Ramos (cell line): ENCODE measurements around the gene GON4L.
"Not testable (repeated sequence)": the region's sequence is repeated elsewhere in the genome, so short reads cannot be mapped to it uniquely, and the experiment has no call there.

Experiments used
- in situ Hi-C: fragments of 300-500 bp; cut with MboI; formaldehyde crosslinking; loops from one replicate; pipeline ENCODE4 v1.14.3; 2022; ENCODE audit warnings: low sequenced_read_pairs; ENCODE audit not compliant: unreplicated experiment

Gene GON4L

DNA sequence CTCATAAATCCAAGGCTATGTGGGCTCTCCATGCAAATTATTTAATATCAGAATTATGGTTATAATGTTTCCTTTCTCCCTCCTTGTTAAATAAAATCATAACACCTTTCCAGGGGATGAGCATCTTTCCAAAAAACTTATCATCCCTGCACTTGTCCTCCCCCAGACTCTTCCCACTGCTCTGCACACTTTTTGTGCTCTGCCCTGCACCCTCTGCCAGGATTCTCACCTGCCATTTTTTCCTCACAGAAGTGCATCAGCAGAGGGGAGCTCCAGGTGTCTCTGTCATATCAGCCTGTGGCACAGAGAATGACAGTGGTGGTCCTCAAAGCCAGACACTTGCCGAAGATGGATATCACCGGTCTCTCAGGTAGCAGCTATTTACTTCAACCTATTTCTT, 23.2 kb upstream of the GON4L start:
- in situ Hi-C loops: no loop called here

DNA sequence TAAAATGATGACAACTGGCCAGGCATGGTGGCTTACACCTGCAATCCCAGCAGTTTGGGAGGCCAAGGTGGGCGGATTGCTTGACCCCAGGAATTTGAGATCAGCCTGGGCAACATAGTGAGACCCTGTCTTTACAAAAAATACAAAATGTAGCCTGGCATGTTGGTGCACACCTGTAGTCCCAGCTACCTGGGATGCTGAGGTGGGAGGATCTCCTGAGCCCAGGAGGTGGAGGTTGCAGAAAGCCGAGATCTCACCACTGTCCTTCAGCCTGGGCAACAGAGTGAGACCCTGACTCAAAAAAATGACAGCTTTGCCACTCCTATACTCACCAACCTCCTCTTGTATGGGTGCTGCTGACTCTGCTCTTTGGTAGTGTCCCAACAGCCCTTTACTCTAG, 20.9 kb upstream of the GON4L start:
- in situ Hi-C loops: no loop called here

DNA sequence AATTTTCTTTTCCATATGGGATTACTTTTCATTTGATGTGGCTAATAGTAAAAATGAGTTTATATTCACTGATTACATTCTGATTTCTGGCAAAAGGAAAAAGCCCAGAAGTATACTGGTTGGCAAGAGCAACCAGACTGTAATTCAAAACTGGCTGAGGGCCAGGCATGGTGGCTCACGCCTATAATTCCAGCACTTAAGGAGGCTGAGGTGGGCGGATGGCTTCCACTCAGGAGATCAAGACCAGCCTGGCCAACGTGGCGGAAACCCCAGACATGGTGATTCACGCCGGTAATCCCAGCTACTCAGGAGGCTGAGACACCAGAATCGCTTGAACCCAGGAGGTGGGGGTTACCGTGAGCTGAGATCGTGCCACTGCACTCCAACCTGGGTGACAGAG, 16.8 kb upstream of the GON4L start:
- in situ Hi-C loops: no loop called here

DNA sequence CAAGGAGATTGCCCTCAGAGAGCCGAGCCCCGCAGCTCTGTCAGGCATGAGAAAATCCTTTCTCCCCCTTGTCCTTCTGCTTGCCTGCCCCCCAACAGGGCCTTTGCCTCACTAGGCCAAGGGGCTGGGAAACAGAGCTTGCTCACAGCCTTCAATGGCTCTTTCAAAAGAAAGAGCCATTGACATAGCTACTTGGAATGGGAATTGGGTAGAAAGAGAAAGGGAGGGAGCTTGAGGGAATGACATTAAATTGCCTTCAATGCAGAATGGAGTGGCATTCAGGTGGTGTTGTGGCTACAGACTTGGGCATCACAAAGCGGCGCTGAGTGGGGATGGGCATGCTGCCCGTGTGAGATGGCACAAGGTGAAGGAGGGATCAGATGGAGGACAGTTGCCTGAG, 15.5 kb upstream of the GON4L start:
- in situ Hi-C loops: no loop called here

DNA sequence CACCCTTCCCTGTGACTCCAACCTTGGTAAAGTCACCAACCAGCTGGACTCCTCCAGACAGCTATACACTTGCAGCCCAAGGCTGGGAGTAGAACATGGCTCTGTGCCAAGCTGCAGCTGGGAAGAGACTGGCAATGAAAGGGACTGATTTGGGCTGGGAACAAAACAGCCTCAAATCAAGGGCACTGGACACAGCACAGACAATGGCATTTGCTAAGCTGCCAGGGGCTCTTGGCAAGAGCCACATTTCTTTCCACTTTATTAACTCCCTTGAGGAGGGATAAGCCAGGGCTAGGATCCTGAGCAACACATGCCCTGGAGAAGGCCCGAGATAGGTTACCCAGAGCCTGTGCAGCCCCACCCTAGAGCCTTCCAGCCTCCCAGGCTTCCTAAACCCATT, 14.4 kb upstream of the GON4L start:
- in situ Hi-C loops: no loop called here

DNA sequence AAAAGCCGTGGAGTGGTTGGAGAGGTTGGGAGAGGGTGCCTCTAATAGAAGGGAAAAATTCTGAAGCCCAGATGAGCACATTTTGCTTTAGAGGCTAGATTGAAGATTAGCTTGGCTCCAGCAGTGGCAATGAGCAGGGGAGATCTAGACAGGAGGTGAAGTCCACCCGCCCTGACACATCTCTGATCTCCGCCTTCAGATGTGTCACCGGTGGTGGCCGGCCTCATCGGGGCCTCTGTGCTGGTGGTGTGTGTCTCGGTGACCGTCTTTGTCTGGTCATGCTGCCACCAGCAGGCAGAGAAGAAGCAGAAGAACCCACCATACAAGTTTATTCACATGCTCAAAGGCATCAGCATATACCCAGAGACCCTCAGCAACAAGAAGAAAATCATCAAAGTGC, 10.8 kb upstream of the GON4L start:
- in situ Hi-C loops: no loop called here

DNA sequence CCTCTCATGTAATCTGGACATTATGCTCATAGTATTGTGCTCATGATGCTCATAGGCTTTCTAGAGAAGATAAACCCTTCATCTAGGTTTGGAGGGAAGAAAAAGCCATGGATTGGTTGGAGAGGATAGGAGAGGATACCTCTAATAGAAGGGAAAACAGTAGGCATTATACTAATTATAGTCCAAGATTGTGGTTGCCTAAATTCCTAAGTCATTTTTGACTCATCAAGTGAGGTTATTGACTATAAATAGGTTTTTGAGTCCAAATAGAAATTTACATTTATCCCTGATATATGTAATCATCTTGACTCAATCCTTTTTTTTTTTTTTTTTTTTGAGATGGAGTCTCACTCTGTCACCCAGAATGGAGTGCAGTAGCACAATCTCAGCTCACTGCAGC, 7.4 kb upstream of the GON4L start:
- in situ Hi-C loops: no loop called here

DNA sequence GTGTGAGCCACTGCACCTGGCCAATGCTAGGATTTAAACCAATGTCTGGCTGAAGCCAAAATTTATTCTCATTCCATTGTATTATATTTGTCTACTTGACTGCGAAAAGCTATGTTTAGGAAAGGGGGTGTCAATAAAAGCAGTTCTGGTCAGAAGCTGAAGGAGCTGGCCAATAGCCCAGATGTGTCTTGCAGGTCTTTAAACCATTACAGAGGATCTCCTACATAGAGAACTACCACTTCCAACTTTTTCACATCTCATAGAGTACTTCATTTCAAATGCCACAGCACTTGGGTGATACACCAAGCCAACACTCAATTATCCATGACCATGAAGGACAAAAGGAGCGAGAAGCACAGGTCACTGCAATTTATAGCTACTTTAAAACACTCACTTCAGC, 4.9 kb upstream of the GON4L start:
- in situ Hi-C loops: no loop called here

DNA sequence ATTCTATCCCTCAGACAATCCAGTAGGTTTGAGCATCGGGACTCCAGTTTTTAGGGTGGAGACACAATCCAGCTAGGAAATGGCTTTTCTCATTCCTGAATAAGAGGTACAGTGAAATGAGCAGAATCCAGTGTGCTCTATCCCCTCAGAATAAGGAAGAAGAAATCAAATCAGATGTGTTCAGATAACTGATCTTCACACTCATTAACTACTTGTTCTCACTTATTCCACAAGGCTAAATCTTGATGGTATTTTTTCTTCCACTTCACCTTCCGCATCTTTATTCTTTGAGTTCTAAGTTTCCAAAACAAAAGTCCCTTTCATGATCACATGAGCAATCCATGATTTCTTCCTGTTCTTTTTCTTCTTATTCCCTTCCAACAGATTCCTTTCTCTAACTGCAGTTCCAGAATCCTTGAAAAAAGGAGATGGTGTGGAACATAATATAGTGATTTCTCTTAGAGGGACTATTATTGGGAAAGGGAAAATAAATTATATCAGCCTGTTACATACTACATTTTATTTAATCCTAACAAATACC, 4.0 kb upstream of the GON4L start:
- in situ Hi-C loops: no loop called here

DNA sequence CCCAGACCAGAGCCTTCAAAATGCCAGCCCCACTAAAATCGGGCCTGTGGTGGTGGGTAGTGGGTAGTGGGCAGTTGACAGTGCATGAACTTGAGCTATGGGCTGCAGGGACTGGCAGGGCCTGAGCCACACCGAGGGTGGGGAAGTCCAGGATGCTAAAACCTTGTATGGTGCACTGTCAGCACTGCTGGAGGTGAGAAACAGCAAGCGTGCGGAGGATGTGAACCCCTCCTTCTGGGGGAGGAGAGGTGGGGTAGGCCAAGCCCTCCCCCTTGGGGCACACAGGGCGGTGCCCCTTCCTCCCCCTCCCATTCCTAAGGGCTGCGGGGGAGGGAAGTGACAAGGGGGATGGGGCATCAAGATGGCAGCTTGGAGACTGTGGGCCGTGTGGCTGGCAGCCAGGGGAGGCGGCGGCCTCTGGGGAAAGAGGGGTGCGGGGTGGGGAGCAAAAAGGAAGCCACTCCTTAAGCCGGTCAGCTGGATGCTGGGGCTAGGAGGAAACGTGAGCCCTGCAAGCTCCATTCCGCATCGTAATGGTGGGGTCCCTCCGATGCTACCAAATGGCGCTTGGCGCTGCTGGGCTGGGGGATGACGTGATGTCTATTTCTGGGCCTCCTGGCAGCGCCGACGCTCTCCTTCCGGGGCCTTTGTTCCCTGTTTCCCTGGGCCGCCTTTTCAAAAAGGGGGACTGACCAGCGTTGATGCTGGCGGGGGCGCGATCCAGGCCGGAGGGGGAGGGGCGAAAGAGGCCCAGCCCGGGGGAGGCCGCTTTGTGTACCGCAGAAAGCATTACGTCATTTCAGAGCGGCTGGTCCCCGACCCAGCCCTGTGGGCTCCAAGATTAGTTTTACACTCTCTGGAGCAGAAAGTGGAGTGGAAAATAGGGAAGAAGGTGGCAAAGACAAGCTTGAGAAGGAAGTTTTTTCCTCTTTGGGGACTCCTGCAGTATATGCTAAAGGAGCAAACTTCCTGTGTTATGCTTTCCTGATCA, 3.2 kb upstream of the GON4L start:
- in situ Hi-C loops: no loop called here

DNA sequence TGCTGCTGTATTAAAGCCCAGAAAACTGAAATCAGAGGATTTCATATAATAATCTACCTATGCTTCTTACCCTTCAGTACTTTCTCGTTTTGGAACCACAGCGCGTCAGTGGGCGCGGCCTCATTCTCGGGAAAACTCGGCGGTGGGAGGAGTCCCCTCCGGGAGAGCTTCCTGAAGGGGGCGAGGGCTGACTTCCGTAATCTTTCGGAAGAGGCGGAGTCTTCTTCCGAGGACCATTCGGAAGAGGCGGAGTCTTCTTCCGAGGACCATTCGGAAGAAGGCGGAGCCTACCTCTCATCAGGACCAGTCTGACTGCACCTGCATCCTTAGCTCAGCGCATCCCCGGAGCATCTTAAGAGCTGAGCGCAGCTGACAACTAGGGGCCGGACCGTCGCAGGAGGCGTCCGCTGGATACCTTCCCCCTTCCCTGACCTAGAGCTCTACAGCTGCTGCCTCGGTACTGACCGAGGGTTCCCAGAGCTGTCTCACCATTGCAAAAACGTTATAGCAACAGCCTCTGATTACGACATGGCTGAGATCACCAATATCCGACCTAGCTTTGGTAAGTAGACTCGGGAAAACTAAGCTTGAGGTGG, 2.3 kb upstream of the GON4L start, which contains the start of gene SYT11:
SYT11 (plus strand) TSS at position 334 of the 596 bp plus-strand sequence; CDS start at position 529, 195 bp downstream.
- in situ Hi-C loops: no loop called here

DNA sequence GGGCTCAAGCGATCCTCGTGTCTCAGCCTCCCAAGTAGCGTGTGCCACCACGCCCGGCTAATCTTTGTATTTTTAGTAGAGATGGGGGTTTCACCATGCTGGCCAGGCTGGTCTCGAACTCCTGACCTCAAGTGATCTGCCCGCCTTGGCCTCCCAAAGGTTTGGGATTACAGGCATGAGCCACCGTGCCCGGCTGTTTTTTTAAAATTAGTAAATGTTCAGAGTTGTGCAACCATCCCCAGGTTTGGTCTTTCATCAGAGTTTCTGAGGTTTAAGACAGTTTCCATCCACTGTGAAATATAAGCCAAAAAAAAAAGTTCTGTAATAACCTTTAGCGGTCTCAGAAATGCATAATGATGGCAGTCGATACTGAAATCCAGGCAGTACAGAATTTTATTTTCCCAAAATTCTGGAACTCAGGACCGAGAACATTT, 1.8 kb upstream of the GON4L start:
- in situ Hi-C loops: no loop called here

DNA sequence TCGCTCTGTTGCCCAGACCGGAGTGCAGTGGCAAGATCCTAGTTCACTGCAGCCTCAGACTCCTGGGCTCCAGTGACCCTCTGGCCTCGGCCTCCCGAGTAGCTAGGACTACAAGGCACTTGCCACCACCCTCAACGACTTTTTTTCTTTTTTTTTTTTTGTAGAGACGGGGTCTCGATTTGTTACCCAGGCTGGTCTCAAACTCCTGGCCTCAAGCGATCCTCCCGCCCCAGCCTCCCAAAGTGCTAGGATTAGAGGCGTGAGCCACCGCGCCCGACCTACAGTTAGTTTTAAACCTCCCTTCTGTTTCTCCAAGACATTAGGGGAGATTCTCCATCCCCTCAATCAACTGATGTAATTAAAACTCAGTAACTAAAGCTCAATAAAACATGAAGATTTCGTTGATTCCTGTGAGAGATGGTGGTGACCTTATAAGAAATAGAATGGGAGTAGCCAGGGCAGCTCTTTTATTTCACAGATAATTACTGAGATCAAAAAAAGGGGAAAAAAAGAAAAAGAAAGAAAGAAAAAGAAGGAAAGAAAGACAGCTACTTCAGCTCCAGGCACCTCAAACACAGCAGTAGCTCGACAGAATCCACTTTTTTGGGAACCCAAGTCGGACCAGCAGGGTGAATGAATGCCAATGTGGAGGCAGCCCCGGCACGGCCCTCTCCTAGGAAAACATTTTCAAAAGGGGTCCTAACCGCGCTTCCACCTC, 598 bp downstream of the GON4L start:
- in situ Hi-C loops: no loop called here

DNA sequence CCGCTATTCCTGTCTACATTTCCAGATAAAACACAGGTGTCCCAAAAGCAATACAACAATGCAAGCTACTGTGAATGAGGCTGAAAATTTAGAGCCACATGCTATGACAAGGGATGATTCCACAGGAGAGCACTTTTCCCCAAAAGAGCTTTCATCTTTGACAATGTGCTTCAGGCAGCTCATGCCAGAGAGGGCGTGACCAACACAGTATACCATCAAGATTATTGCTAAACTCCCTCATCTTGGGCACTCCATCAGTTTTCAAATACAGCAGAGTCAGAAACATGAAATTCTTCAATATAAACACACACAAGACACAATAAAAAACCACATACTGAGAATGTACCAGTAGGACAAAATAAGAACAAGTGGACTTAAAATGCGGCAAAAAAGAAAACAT, 6.7 kb downstream of the GON4L start:
- in situ Hi-C loops: no loop called here

DNA sequence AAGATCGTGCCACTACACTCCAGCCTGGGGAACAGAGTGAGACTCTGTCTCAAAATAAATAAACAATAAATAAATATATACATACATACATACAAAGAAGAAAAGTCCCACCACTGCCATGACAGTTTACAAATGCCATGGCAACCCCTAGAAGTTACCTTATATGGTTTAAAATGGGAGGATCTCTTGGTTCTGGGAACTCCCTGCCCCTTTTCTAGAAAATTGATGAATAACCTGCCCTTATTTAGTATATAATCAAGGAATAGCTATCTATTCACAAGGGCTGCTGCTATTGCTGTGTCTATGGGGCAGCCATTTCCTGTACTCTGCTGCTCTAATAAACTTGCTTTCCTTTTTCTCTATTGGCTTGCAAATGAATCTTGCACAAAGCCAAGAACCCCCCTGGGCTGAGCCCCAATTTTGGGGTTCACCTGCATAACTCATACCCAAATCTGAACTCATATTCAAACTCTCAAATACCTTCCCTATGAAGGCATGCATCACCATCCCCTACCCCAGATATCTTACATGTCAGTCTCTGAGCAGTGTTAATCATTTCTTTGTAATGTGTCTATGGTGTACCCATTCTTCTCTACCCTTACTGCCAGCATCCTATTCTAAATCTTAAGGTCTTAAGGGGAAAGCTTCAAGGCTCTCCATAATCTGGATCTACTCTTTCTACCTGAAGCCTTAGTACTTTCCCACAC, 9.0 kb downstream of the GON4L start:
- in situ Hi-C loops: no loop called here

DNA sequence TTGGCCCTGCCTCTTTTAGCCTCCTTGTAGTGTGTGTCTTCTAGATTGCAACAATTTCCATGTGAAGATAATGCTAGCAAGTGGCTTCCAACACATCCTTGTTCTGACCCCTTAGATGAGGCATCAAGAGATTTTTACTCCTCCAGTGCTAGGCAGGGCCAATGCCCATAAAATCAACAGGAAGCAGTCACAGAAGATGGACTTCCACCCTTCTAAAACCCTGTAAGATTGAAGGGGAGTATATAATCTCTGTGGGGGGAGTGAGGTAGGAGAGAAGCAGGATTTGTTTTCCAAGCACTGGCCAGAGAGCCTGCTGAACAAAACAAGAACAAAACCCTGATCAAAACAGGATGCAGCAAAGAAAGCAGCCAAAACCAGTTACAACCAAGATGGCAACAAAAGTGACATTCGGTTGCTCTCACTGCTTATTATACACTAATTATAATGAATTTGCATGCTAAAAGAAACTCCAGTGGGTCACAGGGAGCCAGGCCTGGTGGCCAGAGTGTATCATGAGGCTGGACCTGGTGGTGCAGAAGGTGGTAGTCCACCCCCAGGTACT, 12.1 kb downstream of the GON4L start:
- in situ Hi-C loops: no loop called here

DNA sequence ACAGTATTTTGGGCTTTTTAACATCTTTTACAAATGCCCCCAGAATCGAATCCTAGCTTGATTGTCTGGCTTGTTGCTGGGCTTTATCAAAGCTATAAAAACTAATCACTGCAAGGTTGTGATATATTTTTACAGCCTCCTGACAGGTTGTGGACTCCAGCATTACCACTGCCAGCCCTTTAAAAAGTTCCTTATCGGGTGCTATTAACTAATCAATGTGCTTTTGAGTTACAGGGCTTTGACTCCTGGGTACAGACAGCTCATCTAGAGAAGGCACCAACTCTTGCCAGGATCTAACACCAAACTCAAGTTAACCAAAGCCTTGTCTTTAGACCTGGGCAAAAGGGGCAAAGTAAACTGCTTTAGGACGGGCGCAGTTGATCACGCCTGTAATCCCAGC, 16.6 kb downstream of the GON4L start:
- in situ Hi-C loops: no loop called here

DNA sequence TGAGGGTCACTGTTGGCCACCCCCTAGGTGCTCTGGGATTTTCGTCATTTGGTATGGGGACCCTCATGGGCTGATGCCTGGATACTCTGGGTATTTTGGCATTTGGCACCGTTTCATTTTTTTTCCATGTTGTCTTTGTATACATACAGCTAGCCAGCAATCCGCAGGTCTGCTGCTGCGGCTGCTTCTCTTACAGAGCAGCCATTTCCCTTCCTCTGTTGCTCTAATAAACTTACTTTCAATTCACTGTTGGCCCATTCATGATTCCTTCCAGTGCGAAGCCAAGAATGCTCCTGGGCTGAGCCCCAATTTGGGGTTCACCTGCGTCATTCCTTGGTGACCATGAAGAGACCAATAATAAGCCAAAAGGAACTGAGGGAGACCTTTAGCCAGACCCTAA, 21.5 kb downstream of the GON4L start:
- in situ Hi-C loops: no loop called here

DNA sequence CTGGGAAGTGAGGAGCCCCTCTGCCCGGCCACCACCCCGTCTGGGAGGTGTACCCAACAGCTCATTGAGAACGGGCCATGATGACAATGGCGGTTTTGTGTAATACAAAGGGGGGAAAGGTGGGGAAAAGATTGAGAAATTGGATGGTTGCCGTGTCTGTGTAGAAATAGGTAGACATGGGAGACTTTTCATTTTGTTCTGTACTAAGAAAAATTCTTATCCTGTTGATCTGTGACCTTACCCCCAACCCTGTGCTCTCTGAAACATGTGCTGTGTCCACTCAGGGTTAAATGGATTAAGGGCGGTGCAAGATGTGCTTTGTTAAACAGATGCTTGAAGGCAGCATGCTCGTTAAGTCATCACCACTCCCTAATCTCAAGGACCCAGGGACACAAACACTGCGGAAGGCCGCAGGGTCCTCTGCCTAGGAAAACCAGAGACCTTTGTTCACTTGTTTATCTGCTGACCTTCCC, 22.1 kb downstream of the GON4L start:
- in situ Hi-C loops: not testable (repeated sequence)
